ENCODE data around the gene PDCD1.
"Not testable (repeated sequence)": the region's sequence is repeated elsewhere in the genome, so short reads cannot be mapped to it uniquely, and the experiment has no call there.

PDCD1 gene

DNA sequence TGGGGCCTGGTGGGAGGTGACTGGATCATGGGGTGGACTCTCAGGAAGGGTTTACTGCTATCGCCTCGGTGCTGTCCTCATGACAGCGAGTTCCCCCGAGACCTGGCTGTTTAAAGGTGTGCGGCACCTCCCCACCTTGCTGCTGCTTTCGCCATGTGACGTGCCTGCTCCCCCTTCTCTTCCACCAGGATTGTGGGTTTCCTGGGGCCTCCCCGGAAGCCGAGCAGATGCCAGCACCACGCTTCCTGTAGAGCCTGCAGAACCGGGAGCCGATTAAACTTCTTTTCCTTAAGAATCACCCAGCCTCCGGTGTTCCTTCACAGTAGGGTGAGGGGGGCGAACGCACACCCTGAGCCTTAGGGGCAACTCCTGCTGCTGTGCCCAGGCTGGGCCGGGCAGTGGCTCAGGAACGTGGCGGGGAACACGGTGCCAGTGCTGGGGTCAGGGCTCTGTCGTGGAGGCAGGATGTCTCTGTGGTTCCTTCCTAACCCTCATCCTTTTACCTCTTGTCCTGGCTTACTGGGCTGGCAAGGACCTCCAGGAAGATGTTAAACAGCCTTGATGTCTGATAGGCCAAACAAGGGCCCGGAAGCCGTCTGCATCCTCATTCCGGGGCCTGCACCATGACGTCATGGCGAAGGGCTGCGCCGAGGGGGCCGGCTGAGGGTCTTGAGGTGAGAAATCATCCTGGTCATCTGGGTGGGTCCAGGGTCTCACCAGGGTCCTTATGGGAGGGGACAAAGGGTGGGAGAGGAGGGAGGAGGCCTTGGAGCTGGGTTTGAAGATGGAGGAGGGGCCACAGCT, 37.0 kb downstream of the PDCD1 start:
- intact Hi-C loops (cut with DNase I), result no loop called here
- DNase-seq, result peak in 10 of 42 donors; percentile 1 to 19 (median 4)

DNA sequence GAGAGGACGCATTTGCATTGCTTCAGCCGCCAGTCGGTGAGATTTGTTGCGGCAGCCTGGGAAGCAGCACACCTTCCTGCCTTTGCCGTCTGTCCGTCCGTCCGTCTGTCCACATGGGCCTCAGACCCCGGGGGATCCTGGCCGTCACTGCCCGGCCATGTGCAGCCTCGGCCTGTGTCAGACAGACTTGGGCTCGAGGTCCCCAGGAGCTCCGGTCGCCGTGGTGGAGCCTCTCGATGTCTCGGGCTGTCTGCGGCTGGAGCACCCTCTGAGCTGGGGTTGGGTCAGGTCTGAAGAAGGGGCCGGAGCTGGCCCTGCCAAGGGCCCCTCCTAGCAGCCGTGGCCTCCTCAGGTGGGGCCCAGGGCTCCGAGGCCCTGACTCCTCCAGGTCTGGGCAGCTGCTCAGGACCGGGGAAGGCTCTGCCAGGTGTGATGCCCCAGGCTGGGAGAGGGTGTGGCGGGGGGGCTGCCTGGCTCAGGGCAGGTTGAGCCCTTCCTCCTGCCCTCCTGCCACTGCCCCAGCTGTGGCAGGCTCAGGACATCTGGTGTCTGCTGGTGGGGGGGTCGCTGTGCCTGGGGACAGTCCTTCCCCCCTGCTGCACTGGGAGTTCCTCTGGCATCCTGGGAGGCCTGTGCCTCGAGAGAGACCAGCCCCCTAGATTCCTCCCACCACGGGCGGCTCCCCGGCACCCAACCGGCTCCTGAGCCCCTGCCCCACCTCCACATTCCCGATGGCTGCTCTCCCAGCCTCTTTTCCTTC, 37.9 kb downstream of the PDCD1 start:
- intact Hi-C loops (cut with DNase I), result no loop called here
- peak in 14 of 42 donors; percentile 0 to 30 (median 9) for DNase-seq

DNA sequence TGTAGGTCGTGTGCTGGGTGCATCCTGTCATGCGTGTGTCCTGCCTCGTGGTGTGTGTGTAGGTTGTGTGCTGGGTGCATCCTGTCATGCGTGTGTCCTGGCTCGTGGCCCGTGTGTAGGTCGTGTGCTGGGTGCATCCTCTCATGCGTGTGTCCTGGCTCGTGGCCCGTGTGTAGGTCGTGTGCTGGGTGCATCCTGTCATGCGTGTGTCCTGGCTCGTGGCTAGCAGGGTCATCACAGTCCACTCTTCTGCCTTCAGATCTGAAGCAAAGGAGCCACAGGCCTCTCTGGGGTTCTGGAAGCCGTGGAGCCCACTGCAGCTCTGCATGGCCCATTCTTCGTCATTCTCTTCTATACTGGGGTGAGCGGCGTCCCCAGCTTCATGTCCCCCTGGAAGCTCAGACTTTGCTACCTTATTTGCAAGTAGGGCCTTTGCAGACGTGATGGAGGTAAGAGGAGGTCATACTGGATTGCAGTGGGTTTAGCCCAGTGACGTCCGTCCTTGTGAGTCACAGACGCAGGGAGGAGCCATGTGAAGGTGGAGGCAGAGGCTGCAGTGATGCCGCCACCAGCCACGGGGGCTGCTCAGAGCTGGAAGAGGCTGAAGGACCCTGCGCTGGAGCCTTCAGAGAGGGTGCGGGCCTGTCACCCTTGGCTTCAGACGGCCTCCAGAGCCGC, 38.6 kb downstream of the PDCD1 start:
- intact Hi-C loops (cut with DNase I), result not testable (repeated sequence)
- DNase-seq, result peak in 11 of 42 donors; percentile 0 to 33 (median 4)

DNA sequence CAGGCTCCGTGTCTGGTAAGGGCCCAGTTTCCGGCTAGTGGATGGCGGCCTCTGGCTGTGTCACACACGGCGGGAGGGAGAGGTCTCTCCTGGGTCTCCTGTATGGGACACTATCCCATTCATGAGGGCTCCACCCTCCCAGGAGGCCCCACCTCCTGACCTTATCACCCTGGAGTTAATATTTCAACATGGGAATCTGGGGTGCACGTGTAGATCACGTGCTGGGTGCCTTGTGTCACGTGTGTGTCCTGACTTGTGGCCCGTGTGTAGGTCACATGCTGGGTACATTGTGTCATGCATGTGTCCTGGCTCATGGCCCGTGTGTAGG, 39.8 kb downstream of the PDCD1 start:
- peak in 7 of 42 donors; percentile 1 to 26 (median 11) for DNase-seq
- intact Hi-C loops (cut with DNase I), result no loop called here

DNA sequence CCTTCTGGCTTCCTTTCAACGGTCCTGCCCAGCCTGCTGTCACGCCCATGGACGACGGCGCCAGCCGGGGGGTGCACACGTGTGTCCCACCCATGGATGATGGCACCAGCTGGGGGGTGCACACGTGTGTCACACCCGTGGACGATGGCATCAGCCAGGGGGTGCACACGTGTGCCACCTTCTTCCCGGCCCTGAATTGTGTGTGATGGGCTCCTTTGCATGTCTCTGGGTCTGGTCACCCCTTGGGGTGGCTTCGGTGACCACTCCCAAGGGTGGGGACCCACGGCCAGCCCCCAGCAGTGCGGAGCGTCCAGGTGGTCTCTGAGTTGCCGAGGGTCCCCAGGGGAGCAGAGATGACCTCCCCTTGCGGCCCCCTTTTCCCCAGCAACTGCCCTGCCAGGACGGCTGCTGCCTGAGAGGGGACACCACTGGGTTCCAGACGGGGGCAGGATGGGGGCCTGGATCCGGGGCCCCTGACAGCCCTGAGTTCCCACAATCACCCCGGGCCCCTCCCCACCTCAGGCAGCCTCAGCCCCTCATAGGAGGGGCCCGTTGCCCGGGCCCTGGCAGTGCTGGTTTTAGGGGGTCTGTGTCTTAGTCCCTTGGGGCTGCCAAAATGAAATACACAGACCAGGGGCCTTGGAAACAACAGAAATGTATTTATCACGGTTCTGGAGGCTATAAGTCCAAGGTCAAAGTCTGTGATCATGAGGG, 40.3 kb downstream of the PDCD1 start:
- peak in 7 of 42 donors; percentile 1 to 37 (median 24) for DNase-seq
- intact Hi-C loops (cut with DNase I), result no loop called here

DNA sequence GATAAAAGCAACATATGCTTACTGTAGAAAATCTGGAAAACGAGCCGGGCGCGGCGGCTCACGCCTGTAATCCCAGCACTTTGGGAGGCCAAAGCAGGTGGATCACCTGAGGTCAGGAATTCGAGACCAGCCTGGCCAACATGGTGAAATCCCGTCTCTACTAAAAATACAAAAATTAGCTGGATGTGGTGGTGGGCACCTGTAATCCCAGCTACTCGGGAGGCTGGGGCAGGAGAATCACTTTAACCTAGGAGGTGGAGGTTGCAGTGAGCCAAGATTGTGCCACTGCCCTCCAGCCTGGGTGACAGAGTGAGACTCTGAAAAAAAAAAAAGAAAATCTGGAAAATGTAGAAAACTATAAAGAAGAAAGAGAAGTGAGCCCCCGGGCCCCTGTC, 40.9 kb downstream of the PDCD1 start:
- peak in 5 of 42 donors; percentile 4 to 39 (median 26) for DNase-seq
- intact Hi-C loops (cut with DNase I), result not testable (repeated sequence)

DNA sequence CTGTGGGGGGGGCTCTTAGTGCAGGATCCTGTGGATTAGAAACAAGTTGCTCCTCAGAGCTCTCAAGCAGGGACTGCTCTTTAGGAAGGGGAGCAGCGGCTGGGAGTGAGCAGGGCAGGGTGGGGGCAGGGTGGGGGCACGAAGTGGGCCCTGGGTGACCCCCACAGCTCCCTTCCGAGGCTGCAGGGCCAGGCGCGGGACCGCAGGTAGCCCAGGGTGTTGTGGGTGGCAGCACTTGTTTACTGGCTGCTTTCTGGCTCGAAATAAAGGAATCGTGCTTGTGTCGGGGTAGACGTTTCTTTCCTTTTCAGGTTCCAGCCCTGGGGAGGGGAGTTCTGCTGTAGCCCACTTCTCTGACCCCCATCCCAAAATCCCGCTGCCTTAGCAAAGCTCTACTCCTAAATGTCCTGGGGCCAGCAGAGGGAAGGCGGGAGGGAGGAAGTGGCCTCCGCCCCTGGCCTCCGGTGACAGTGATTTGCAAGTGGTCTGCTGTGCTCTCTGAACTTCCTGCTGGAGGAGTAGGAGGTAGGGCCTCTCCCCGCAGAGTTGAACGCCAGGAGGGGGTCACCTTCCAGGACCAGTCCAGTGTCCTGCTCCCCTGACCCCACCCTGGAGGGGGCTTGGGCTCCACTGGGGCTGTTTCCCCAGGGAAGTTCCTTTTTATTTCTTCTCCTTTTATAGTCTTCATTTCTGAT, 41.4 kb downstream of the PDCD1 start:
- intact Hi-C loops (cut with DNase I), result no loop called here
- peak in 7 of 42 donors; percentile 2 to 38 (median 8) for DNase-seq

DNA sequence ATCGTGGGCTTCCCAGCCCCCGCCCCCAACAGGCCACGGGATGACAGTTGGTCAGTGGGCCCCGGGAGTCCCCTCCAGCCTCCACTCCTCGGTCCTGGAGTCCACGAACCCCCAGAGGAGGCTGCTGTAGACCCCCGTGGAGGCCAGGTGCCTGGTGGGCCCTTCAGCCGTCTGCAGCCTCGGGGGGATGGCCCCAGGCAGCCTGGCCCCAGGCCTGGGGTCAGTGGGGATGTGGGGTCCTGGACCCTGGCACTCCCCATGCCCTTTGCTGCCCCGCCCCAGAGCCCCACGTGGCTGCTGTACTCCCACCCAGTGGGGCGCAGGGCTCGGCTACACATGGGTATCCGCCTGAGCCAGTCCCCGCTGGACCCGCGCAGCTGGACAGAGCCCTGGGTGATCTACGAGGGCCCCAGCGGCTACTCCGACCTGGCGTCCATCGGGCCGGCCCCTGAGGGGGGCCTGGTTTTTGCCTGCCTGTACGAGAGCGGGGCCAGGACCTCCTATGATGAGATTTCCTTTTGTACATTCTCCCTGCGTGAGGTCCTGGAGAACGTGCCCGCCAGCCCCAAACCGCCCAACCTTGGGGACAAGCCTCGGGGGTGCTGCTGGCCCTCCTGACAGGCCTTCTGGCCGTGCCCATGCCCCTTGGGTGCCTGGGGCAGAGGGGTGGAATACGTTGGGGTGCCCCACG, 42.1 kb downstream of the PDCD1 start:
- intact Hi-C loops (cut with DNase I), result no loop called here
- peak in 9 of 42 donors; percentile 0 to 30 (median 21) for DNase-seq

DNA sequence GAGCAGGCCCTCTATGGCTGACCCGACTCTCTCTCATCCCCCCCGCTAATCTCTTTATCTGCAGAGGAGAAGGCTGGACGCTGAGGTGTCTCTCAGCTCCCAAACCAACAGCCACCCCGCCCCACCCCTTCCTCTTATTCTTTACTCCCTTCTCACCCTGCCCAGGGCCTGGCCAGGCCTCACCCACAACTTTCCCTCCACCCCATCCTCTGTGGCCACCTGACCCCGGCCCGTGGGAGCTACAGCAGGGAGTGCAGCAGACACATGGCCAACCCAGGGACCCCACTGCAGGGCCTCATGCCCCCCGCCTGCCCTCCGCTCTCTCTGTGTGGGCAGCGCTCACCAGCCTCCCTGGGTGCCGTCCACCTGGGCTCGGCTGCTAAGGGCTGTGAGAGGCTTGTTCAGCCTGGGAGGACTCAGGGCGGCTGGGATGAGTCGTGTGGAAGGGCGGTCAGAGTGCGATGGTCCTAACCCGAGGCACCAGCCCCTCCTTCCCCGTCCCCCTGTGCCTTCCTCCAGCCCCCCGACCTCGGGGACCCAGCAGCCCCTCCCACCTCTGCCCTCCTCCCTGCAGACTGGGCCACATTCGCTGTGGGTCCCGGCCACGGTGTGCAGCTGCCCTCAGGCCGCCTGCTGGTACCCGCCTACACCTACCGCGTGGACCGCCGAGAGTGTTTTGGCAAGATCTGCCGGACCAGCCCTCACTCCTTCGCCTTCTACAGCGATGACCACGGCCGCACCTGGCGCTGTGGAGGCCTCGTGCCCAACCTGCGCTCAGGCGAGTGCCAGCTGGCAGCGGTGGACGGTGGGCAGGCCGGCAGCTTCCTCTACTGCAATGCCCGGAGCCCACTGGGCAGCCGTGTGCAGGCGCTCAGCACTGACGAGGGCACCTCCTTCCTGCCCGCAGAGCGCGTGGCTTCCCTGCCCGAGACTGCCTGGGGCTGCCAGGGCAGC, 42.9 kb downstream of the PDCD1 start:
- intact Hi-C loops (cut with DNase I), result no loop called here
- peak in 10 of 42 donors; percentile 1 to 37 (median 10) for DNase-seq

DNA sequence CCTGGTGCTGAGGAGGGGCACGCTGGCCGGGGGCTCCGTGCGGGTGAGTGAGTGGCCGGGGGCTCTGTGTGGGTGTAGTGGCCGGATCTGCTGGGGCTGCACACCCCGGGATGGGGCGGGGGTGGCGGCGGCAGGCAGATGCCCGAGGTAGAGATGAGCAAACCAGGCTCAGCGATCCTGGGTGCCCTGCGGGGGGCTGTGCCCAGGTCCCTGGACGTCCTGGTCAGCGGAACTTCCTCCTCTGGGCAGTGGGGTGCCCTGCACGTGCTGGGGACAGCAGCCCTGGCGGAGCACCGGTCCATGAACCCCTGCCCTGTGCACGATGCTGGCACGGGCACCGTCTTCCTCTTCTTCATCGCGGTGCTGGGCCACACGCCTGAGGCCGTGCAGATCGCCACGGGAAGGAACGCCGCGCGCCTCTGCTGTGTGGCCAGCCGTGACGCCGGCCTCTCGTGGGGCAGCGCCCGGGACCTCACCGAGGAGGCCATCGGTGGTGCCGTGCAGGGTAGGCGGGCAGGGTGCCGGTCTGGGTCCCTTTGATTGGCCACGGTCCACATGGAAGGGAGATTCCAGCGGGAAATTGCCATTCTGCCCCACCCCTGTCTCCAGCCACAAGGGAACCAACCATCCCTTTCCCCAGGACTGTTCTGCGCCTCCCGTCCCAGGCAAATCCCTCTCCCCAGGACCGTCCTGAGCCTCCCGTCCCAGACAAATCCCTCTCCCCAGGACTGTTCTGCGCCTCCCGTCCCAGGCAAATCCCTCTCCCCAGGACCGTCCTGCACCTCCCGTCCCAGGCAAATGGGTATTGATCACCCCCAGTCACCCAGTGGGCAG, 43.8 kb downstream of the PDCD1 start:
- DNase-seq, result peak in 6 of 42 donors; percentile 0 to 36 (median 17)

DNA sequence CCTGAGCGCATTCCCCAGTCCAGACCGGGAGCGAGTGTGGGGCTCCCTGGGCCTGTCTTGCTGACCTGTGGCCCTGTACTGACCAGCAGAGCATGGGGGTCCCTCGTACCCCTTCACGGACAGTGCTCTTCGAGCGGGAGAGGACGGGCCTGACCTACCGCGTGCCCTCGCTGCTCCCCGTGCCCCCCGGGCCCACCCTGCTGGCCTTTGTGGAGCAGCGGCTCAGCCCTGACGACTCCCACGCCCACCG, 44.4 kb downstream of the PDCD1 start:
- DNase-seq, result peak in 2 of 42 donors; percentile 14 to 25
- intact Hi-C loops (cut with DNase I), result no loop called here

More for the DNA sequence above, 43.8 kb downstream of the PDCD1 start:
- intact Hi-C loops (cut with DNase I), result no loop called here

DNA sequence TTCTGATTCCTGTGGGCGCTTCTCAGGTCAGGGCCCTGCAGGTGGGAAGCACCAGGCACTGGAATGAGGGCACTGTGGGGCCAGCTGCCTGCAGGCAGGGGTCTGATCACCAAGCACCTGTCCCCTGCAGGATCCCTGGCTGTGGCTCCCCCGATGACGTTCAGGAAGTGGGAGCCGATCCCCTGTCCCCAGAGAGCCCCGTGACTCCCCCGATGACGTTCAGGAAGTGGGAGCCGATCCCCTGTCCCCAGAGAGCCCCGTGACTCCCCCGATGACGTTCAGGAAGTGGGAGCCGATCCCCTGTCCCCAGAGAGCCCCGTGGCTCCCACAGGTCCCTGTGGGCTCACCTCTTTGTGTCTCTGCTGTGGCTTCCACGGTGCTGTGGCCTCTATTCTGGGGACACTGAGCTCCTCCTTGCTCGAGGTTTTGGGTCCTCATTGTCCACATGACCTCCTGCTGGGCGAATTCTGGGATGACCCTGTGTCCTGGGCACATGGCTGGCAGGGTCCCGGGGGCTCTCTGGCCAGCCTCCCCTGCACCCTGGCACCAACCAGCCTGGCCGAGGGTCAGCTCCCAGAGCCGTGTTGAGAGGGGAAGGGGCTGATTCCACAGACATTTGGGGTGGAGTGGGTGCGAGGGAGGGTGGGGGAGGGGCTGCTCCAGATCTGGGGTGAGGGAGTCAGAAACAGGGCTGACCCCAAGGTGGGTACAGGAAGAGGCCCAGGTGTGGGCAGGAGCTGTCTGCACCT, 44.9 kb downstream of the PDCD1 start:
- intact Hi-C loops (cut with DNase I), result no loop called here
- peak in 3 of 42 donors; percentile 8 to 39 (median 14) for DNase-seq

DNA sequence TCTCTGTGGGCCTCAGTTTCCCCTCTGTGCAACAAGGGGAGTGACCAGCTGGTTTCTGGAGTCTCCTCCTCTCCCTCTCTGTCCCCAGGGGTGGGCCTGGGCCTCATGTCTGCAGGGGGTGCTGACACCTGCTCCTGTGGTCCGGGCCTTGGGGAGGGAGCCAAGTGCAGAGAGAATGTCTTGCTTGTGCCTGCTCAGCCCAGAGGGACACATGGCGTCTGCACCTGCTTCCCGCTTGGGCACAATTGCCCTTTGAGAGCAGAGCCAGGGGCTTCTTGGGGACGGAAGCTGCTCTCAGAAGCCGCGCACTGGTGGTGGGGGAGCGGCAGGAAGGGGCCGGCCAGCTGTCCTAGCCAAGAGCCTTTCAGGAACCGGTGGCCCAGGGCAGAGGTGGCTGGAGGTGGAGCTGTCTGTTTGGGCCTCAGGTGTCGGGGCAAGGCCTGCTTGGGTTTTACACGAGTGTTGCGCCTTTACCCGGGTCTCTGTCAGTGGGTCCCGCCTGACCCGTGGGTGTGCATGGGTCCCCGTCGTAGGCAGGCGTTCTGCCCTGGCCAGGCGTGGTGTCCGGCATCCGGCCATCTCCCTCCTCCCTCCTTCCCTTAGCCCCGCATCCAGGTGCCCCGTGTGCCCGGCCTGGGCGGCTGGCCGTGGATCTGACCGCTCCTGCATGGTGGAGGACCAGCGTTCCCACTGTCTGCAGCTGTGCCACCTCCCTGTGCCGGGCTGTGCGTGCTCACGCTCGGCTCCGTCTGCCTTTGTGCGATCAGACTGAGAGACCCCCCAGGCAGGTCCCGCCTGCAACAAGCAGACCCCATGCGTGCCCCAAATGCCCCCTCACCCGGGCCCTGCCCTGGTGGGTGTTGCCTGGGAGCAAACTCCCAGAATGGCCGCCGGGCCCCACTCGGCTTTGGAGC, 45.7 kb downstream of the PDCD1 start:
- peak in 38 of 42 donors; percentile 28 to 85 (median 58) for DNase-seq
- intact Hi-C loops (cut with DNase I), result no loop called here

DNA sequence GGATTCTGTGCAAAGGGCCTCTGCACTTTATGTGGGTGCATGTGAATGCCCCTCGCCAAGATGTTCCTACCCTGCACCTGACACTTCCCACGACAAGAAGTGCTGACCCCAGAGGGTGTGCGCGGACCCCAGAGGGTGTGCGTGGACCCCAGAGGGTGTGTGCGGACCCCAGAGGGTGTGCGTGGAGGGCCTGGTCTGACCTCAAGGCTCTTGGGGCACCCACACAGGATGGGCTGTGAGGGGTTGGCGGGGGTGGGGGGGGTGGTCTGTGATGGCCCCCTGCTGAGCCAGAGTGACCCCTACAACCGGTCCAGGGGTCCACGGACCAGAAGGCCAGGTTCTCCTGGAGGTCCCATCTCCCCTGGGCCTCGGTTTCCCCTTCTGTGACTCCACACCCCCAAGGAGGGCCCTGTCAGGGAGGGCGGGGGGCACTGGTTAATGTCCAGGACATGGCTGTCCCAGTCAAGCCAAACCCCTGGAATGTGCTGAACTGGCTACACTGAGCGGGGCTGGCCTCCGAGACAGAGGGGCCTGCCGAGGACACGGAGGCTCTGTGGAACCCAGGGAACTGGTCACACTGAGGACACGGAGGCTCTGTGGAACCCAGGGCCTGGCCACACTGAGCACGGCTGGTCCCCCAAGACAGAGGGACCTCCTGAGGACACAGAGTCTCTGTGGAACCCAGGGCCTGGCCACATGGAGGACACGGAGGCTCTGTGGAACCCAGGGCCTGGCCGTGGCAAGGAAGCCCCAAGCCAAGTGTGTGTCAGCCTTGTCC, 46.6 kb downstream of the PDCD1 start:
- peak in 4 of 42 donors; percentile 10 to 36 (median 14) for DNase-seq
- intact Hi-C loops (cut with DNase I), result no loop called here
